Measurements from ENCODE around the gene SDCCAG8.

DNA sequence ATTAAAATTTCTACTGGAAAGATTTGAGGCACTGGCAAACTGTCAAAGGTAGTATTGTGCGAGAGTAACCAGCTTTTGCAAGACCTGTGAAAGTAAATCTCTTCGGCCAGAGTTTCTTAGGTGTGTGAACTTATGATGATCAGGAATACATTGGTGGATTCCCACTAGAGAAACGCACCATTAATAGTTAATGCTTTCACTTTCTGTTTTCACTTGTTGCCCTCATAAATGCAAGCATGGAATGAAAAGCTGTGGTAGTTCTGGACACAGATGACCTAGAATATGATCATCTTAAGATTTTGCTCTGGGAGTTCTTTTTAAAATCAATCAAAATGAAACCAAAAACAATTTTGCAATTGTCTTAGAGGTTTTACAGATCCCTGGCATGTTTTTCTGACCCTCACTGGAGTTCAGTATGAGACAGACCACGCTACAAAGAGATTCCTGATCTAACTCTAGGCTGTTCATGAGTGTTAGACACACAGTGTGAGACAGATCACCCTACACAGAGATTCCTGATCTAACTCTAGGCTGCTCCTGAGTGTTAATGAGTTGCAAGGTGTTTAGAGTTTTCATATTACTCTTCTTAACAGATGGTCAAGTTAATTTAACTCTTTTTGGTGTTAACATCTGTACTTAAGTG lies 98.8 kb downstream of the SDCCAG8 start:
- TF ChIP-seq POLR2AphosphoS5 (IDR thresholded peaks at IDR 0.05) = no peak
- TF ChIP-seq CTCF (IDR thresholded peaks at IDR 0.05) = no peak

Measured in suprapubic skin (tissue), 3 donors.